Right atrium auricular region (tissue), 2 donors: ENCODE measurements around the gene POLR3E. TPM values are rescaled to one million over a fixed set of nuclear protein-coding genes. Genes with fewer than 3 reads are reported as not detected.

ENCODE experiments used
- DNase-seq: peaks from one replicate; pipeline ENCODE4 v3.0.0-alpha.2; 2019; ENCODE audit warnings: low spot score
- H3K27ac ChIP-seq, 2 donors: fragments of 200-600 bp; sonication (generic); 1 replicate in 1 of 2; 2 replicates in 1 of 2; pipeline ENCODE4 v1.5.1; 2016 to 2019
- H3K27me3 ChIP-seq, 2 donors: fragments of 200-600 bp; sonication (generic); one replicate each; pipeline versions ENCODE4 v1.5.1 to v1.6.0; 2017 to 2019
- H3K36me3 ChIP-seq: fragments of 200-600 bp; sonication (generic); one replicate; pipeline ENCODE4 v1.5.1; 2016
- H3K4me1 ChIP-seq, 2 donors: fragments of 200-600 bp; sonication (generic); one replicate each; pipeline versions ENCODE4 v1.5.1 to v1.6.0; 2017 to 2019
- H3K4me3 ChIP-seq, 2 donors: fragments of 200-600 bp; sonication (generic); 1 replicate in 1 of 2; 2 replicates in 1 of 2; pipeline ENCODE4 v1.5.1; 2017 to 2019; ENCODE audit warnings: mild to moderate bottlenecking in 1 of 2, moderate library complexity in 1 of 2
- H3K9me3 ChIP-seq, 2 donors: fragments of 200-600 bp; sonication (generic); one replicate each; pipeline ENCODE4 v1.5.1; 2019
- total RNA-seq, 2 donors: library from RNA; depleted of rRNA; stranded (reverse); fragments of >200 nt; gene quantifications; one replicate each; pipeline ENCODE4 v1.1.0, GENCODE V29; 2016
- TF ChIP-seq, protein P1 (sequence below), 2 donors: fragments of 200-600 bp; sonication (generic); IDR thresholded peaks; one replicate each; pipeline ENCODE4 v1.5.1; 2019; ENCODE audit warnings: antibody characterized with exemption in 2 of 2

POLR3E gene, protein sequence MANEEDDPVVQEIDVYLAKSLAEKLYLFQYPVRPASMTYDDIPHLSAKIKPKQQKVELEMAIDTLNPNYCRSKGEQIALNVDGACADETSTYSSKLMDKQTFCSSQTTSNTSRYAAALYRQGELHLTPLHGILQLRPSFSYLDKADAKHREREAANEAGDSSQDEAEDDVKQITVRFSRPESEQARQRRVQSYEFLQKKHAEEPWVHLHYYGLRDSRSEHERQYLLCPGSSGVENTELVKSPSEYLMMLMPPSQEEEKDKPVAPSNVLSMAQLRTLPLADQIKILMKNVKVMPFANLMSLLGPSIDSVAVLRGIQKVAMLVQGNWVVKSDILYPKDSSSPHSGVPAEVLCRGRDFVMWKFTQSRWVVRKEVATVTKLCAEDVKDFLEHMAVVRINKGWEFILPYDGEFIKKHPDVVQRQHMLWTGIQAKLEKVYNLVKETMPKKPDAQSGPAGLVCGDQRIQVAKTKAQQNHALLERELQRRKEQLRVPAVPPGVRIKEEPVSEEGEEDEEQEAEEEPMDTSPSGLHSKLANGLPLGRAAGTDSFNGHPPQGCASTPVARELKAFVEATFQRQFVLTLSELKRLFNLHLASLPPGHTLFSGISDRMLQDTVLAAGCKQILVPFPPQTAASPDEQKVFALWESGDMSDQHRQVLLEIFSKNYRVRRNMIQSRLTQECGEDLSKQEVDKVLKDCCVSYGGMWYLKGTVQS
- total RNA-seq, result 10 to 100 TPM; 30.3 to 31.1 TPM

DNA sequence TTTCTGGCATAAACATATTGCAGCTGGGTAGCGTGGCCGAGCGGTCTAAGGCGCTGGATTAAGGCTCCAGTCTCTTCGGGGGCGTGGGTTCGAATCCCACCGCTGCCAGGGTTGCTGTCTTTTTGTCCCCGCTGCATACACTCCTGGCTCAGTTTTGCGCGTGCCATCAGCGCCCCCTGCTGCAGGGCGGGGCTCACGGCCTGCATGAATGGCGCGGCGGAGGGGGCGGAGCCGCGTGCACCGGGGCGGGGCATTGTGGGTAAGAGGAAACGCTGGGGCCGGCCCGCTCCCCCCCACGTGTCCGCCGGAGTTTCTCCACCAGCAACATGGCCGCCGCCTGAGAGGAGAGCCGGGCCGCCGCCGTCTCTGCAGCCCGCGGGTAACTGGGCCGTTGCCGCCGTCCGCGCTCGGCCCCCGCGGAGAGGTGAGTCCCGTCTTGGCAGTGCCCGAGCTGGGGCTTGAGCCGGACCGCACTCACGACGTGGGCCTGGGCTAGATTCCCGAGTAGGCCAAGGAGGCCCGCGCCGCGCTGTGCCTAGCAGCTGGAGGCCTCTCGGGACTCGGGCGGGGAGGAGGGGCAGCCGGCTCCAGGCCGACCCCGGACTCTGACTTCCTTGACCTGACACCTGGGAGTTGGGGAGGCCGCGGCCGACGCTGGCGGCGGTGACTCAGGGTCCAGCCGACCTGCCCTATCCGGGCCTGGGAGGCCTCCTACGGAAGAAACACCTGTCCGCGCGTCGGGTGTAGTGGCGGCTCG is at the start of gene POLR3E:
Gene POLR3E, plus strand, starts transcription at position 296 of the 757 bp plus-strand sequence. CDS start 5,560 bp downstream, outside the sequence.
- Histone ChIP-seq H3K4me3 (peak within 1 kb of the TSS; percentile 77 to 81), H3K4me1 (peaks cover 0 to 30% of the 10 kb centered on the region in 2 donors), H3K27me3 (no peaks in the 10 kb centered on the region), H3K27ac (peak within 1 kb of the TSS; percentile 92 to 97), H3K9me3 (no peaks in the 10 kb centered on the region), H3K36me3 (peaks cover 4% of the 10 kb centered on the region)
- peak; percentile 100 for DNase-seq
- TF ChIP-seq, protein P1, sequence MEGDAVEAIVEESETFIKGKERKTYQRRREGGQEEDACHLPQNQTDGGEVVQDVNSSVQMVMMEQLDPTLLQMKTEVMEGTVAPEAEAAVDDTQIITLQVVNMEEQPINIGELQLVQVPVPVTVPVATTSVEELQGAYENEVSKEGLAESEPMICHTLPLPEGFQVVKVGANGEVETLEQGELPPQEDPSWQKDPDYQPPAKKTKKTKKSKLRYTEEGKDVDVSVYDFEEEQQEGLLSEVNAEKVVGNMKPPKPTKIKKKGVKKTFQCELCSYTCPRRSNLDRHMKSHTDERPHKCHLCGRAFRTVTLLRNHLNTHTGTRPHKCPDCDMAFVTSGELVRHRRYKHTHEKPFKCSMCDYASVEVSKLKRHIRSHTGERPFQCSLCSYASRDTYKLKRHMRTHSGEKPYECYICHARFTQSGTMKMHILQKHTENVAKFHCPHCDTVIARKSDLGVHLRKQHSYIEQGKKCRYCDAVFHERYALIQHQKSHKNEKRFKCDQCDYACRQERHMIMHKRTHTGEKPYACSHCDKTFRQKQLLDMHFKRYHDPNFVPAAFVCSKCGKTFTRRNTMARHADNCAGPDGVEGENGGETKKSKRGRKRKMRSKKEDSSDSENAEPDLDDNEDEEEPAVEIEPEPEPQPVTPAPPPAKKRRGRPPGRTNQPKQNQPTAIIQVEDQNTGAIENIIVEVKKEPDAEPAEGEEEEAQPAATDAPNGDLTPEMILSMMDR (IDR thresholded peaks at IDR 0.05), result peak; percentile 84 to 95

- no peak for DNase-seq
- peaks cover 81% of the 10 kb centered on the region for H3K36me3 ChIP-seq
Observed at GRCh38 chr16:22250522-22250921, 46.7 kb upstream of the POLR3E start.

GRCh38 chr16:22252317-22252716 is 44.9 kb upstream of the POLR3E start:
- TF ChIP-seq, protein P1 (IDR thresholded peaks at IDR 0.05), result no peak
- Histone ChIP-seq H3K4me3 (no peak overlapping the region), H3K27me3 (no peaks in the 10 kb centered on the region), H3K36me3 (peaks cover 86% of the 10 kb centered on the region), H3K4me1 (no peaks in the 10 kb centered on the region), H3K27ac (no peak overlapping the region), H3K9me3 (peaks cover 0 to 6% of the 10 kb centered on the region in 2 donors)
- DNase-seq, result no peak

More at GRCh38 chr16:22250522-22250921, 46.7 kb upstream of the POLR3E start:
- Histone ChIP-seq H3K4me3 (no peak overlapping the region), H3K4me1 (no peaks in the 10 kb centered on the region), H3K27me3 (no peaks in the 10 kb centered on the region), H3K27ac (no peak overlapping the region), H3K9me3 (peaks cover 0 to 6% of the 10 kb centered on the region in 2 donors)
- TF ChIP-seq, protein P1 (IDR thresholded peaks at IDR 0.05), result no peak

DNA sequence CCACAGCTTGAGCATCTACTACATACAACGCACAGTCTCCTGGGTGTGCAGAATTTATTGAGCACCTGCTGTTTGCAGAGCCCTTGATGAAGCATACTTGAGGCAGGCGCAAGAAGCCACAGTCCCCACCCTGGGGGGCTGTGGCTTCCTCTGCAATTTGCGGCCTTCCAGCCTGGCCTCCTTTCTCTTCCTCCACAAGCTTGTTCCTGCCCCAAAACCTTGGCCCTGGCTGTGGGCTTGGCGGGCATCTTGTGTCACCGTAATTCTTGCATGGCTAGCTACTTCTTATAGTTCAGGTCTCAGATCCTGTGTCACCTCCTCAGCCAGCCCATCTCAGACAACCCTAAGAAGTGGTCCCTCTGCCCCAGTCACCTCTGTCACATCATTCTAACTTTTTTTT is 43.9 kb upstream of the POLR3E start:
- Histone ChIP-seq H3K27me3 (no peaks in the 10 kb centered on the region), H3K36me3 (peaks cover 87% of the 10 kb centered on the region), H3K4me1 (no peaks in the 10 kb centered on the region), H3K9me3 (peaks cover 0 to 6% of the 10 kb centered on the region in 2 donors), H3K27ac (no peak overlapping the region), H3K4me3 (no peak overlapping the region)
- DNase-seq, result no peak
- TF ChIP-seq, protein P1 (IDR thresholded peaks at IDR 0.05), result no peak

- DNase-seq, result no peak
- Histone ChIP-seq H3K9me3 (peaks cover 0 to 6% of the 10 kb centered on the region in 2 donors), H3K27me3 (no peaks in the 10 kb centered on the region), H3K4me1 (no peaks in the 10 kb centered on the region), H3K36me3 (peaks cover 92% of the 10 kb centered on the region), H3K4me3 (no peak overlapping the region), H3K27ac (no peak overlapping the region)
- TF ChIP-seq, protein P1 (IDR thresholded peaks at IDR 0.05), result no peak
Observed at GRCh38 chr16:22255335-22255734, 41.9 kb upstream of the POLR3E start.
